Epithelial cell of esophagus (primary cell): Measurements from ENCODE around the gene POP5.
"Not testable (repeated sequence)": the region's sequence is repeated elsewhere in the genome, so short reads cannot be mapped to it uniquely, and the experiment has no call there.

Source experiments
- DNase-seq: peaks from one replicate; pipeline ENCODE4 v3.0.0; 2010; ENCODE audit warnings: low read depth
- H3K4me3 ChIP-seq: 2 replicates; pipeline ENCODE4 v1.5.1; 2011; ENCODE audit warnings: mild to moderate bottlenecking, low read length, control low read depth
- TF ChIP-seq, protein P1 (sequence below): IDR thresholded peaks from 2 replicates; pipeline ENCODE4 v1.5.1; 2011; ENCODE audit warnings: low read depth, mild to moderate bottlenecking, low read length, control low read depth, inconsistent platforms; ENCODE audit not compliant: insufficient read depth; ENCODE audit errors: missing control alignments

The POP5 gene

DNA sequence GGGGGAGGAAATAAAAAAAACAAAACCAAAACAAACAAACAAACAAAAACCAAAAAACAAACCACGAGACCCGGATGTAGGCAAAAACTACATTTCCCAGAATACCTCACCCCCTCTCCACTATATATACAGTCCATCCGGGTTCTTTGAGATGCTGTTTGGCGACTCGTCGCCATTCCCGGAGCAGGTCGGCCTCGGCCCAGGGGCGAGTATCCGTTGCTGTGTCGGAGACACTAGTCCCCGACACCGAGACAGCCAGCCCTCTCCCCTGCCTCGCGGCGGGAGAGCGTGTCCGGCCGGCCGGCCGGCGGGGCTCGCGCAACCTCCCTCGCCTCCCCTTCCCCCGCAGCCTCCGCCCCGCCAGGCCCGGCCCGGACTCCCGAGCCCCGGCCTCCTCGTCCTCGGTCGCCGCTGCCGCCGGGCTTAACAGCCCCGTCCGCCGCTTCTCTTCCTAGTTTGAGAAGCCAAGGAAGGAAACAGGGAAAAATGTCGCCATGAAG, 46.9 kb downstream of the POP5 start, which contains the start of gene RNF10:
RNF10 (plus strand) TSS at position 154 of the 500 bp plus-strand sequence. CDS start 456 bp downstream, outside the sequence.
- DNase-seq, result peak; percentile 88
- peak within 1 kb of the TSS; percentile 66 for H3K4me3 ChIP-seq
- TF ChIP-seq, protein P1, sequence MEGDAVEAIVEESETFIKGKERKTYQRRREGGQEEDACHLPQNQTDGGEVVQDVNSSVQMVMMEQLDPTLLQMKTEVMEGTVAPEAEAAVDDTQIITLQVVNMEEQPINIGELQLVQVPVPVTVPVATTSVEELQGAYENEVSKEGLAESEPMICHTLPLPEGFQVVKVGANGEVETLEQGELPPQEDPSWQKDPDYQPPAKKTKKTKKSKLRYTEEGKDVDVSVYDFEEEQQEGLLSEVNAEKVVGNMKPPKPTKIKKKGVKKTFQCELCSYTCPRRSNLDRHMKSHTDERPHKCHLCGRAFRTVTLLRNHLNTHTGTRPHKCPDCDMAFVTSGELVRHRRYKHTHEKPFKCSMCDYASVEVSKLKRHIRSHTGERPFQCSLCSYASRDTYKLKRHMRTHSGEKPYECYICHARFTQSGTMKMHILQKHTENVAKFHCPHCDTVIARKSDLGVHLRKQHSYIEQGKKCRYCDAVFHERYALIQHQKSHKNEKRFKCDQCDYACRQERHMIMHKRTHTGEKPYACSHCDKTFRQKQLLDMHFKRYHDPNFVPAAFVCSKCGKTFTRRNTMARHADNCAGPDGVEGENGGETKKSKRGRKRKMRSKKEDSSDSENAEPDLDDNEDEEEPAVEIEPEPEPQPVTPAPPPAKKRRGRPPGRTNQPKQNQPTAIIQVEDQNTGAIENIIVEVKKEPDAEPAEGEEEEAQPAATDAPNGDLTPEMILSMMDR, result no peak

DNA sequence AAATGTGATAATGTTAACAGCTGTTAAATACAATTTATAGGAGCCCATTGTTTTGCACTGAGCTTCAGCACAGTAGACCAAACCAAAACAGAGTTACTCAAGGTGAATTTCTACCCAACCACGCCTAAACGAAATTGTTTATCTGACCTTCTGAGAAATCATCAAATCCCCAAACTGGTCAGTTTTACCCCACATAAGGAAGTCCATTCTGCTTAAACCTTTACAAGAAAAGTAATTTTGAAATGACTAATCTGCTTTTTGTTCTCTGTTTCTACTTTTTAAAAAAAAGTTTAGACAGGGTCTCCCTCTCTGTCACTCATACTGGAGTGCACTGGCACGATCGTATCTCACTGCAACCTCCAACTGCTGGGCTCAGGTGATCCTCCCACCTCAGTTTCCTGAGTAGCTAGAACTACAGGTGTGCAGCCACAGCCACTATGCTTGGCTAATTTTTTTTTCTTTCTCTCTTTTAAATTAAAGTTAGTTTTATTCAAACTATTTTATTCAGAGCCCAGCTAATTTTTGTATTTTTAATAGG, 48.4 kb downstream of the POP5 start:
- H3K4me3 ChIP-seq, result no peak overlapping the region
- DNase-seq, result no peak
- TF ChIP-seq, protein P1, result no peak

DNA sequence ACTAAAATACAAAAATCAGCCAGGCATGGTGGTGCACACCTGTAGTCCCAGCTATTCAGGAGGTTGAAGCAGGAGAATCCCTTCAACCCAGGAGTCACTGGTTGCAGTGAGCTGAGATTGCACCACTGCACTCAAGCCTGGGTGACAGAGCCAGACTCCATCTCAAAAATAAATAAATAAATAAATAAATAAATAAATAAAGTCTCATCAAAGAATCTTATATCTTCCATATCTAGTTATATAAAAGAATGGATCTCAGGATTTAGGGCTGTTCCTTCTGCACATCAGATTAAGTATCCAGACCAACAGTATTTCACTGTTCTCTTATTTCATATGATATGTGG, 50.8 kb downstream of the POP5 start:
- DNase-seq, result not testable (repeated sequence)
- H3K4me3 ChIP-seq, result peak overlapping the region; percentile 93

DNA sequence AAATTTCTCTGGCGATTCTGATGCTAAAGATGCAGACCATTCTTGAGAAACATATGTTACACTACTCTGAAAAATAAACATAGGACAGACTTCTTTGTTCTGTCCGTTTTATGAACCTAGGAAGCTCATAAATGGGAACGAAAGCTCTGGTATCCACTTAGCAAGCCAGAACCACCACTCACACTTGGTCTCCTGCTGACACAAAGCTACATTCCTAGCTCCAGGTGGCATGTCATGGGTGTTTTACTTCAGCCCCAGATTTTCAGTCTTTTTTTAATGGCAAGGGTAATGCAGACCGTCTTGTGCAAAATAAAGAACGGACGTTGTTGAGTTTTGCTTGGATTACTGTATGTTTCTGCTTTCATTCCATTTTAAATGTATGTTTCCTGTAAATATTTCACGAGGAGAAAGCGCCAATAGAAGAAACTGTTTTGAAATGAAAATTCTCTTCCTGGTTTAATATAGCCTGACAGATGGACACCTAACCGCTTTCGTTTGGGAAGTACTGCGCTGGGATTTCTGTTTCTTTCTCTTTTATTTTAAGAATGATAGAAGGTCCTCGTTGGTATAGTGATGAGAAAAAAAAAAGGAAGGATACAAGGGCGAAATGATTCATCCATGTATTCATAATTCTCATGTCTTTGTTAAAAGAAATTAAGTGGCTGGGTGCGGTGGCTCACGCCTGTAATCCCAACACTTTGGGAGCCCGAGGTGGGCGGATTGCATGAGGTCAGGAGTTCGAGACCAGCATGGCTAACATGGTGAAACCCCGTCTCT, 51.4 kb downstream of the POP5 start:
- TF ChIP-seq, protein P1, result peak; percentile 41
- peak; percentile 63 for DNase-seq
- peak overlapping the region; percentile 93 for H3K4me3 ChIP-seq

DNA sequence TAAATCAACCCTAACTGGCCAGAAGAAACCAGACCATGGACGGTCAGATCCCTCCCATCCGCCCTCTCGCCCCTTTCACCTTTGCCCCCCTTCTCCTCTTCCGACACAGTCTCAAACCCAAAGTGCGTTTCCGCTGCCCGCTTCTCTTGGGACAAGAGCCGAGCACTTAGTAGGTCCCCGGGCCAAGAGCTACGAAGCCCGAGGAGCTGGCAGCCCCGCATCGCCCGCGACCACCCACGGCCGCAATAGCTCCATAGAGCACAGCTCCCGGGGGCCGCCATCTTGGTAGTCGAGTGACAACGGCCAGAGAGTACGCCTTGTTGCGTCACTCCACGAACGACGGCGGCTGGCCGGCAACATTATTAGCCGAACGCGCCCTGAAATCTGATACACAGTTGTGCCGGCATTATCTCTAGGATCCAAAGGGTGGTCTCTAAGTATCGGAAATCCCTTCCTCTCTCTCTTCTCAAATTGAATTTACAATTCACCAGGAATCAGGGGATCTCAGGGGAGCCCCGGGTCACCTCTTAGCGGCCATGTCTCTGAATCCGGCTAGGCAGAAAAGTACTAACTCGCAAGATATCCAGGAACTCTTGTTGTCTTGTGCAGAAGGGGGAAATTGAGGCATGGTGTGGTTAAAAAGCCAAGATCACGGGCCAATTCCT, 52.2 kb downstream of the POP5 start, which contains the start of gene COQ5:
COQ5 (minus strand) TSS at position 298 of the 665 bp plus-strand sequence; CDS start at position 281, 17 bp downstream.
- peak; percentile 85 for DNase-seq
- TF ChIP-seq, protein P1, result no peak
- H3K4me3 ChIP-seq, result peak within 1 kb of the TSS; percentile 93
